ENCODE data around the gene ATP6V0B. TPM values are rescaled to one million over a fixed set of nuclear protein-coding genes. Genes with fewer than 3 reads are reported as not detected.
A peak's percentile ranks its signal among the peaks of the same experiment; 100 is the strongest.

Gene ATP6V0B
- total and polyA plus RNA-seq, 2 experiments from 2014 or later = 112 to 142 TPM

GRCh38 chr1:44014365-44015104 is 39.8 kb downstream of the ATP6V0B start (continued):
- no peak for TF ChIP-seq ZNF462 (CRISPR knock-in tag; IDR thresholded peaks at IDR 0.05)
- no peak for TF ChIP-seq CTCF (conservative IDR thresholded peaks at IDR 0.05; ENCODE audit: low read depth in 2 of 2)
- no peak for TF ChIP-seq JUNB (IDR thresholded peaks at IDR 0.05; ENCODE audit: unreplicated experiment)

- DNase-seq (ENCODE audit: low spot score) (no peak), ATAC-seq (no peak)
- Histone ChIP-seq H3F3A (replicated peaks; ENCODE audit: low read depth) (no peaks in the 10 kb centered on the region), H3K4me1 (ENCODE audit: insufficient read depth) (no peaks in the 10 kb centered on the region), H3K4me2 (no peak overlapping the region), H3K27ac (ENCODE audit: low read depth) (no peak overlapping the region), H3K27me3 (ENCODE audit: insufficient read depth) (no peaks in the 10 kb centered on the region), H4K20me1 (replicated peaks; ENCODE audit: insufficient read depth) (peaks cover 7% of the 10 kb centered on the region; the same call in 1 of the 2 replicates), H3K36me3 (ENCODE audit: insufficient read depth) (no peaks in the 10 kb centered on the region; the same call in 1 of the 2 replicates), H3K9me2 (ENCODE audit: insufficient read depth) (no peaks in the 10 kb centered on the region), H2AFZ (no peak overlapping the region), H3K4me3 (no peak overlapping the region), H3K79me2 (replicated peaks; ENCODE audit: insufficient read depth) (no peaks in the 10 kb centered on the region)
- Mint-ChIP-seq H3K9me3 (no peaks in the 10 kb centered on the region), H3K27me3 (ENCODE audit: insufficient read depth, low read depth, poor library complexity) (peaks cover 6% of the 10 kb centered on the region), H3K36me3 (ENCODE audit: low read depth) (peaks cover 7% of the 10 kb centered on the region), H3K27ac (0 out of 2 replicates have a peak overlapping the region, but pooled peaks have one; percentile 31), H3K4me1 (peaks cover 18% of the 10 kb centered on the region), H3K4me3 (no peak overlapping the region)
- TF ChIP-seq POLR2AphosphoS5 (IDR thresholded peaks at IDR 0.05; ENCODE audit: low read depth) = no peak
- TF ChIP-seq EZH2phosphoT487 (IDR thresholded peaks at IDR 0.05; ENCODE audit: unreplicated experiment) = no peak
- TF ChIP-seq ZNF462 (CRISPR knock-in tag; IDR thresholded peaks at IDR 0.05) = no peak
- no peak for TF ChIP-seq EZH2 (IDR thresholded peaks at IDR 0.05; ENCODE audit: low read depth, unreplicated experiment)
- no peak for TF ChIP-seq NANOG (IDR thresholded peaks at IDR 0.05; ENCODE audit: borderline replicate concordance)
Measured at GRCh38 chr1:44015206-44015605, 40.4 kb downstream of the ATP6V0B start.
